Activated CD4-positive, alpha-beta T cell treated with anti-CD3 and anti-CD28 coated beads, Interleukin-2, amount 50 U/mL, for 4 hours (primary cell): ENCODE data around the gene AKR7A3.

ENCODE experiments used
- DNase-seq, 2 experiments: peaks; one replicate each; pipeline ENCODE4 v3.0.0-alpha.2; 2020

Gene AKR7A3

DNA sequence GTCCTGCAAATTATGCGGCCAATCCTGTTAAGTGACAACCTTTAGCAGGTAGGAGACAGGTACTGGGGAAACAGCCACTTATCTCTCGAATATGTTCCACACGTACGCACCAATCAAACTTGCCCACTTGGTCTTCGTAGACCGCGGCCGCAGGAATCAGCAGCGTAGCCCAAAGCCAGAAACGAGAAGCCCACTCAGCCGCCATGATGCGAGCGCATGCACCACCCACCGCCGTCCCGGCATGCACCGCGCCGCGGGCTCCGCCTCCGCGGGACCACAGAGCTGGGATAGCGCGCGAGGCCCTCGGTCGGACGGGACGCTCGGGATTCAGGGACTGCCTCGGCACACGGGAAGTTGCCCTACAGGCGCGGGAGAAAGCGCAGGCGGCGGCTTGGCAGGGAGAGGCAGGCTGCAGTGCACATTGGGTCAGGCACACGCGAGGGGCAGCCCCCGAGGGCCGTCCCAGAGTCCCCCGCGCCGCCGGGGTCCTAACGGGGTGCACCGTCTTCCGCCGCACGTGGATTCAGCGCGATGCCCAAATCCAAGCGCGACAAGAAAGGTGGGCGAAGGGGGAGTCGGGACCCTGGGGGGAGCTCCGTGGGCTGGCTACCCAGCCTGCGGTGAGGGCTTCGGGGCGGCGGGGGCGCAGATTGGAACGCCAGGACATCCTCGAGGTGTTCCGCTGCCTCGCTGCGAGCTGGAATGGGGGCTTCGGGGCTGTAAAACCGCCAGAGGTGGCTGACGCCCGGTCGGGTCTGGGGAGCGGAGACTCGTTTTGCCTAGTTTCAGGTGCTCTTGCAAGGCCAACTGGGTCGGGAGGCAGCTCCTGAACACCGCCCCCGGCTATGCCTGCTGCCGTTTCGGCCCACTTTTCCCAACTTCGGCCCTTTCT is 37.0 kb downstream of the AKR7A3 start, which contains the start of the genes EMC1 and MRTO4:
TSS of gene EMC1 (minus strand) at position 220 of the 892 bp plus-strand sequence. CDS start at position 205, 15 bp downstream.
TSS of gene MRTO4 (plus strand) at position 501 of the 892 bp plus-strand sequence. CDS start at position 532, 31 bp downstream.
- DNase-seq: peak; percentile 87 to 89

DNA sequence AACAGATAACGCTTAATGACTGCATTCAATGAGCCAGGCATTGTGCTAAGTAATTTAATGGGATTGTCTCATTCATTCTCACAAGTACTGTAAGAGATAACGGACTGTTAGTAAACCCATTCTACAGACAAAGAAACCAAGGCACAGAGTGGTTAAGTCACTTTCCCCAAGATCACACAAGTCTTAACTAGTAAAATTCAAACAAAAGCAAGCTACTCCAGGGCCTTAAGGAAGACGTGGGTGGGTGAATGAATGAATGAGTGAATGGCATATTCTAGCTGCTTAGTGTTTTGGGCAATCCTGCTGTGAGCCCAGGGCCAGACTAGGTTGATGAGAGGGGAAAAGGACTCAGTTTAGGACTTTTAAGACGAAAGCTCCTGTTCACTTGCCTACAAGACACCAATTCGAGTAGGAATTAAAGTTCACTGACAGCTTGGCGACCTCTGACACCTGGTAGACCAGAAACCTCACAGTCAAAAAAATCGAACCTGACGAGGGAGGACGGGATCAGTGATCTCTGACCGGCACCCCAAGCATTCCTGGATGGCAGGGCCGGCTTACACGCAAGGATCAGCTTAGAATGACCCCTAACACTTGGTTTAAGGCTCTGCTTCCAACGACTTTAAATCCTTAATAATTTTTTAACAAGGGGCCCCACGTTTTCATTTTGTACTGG is 37.8 kb downstream of the AKR7A3 start:
- DNase-seq: no peak

DNA sequence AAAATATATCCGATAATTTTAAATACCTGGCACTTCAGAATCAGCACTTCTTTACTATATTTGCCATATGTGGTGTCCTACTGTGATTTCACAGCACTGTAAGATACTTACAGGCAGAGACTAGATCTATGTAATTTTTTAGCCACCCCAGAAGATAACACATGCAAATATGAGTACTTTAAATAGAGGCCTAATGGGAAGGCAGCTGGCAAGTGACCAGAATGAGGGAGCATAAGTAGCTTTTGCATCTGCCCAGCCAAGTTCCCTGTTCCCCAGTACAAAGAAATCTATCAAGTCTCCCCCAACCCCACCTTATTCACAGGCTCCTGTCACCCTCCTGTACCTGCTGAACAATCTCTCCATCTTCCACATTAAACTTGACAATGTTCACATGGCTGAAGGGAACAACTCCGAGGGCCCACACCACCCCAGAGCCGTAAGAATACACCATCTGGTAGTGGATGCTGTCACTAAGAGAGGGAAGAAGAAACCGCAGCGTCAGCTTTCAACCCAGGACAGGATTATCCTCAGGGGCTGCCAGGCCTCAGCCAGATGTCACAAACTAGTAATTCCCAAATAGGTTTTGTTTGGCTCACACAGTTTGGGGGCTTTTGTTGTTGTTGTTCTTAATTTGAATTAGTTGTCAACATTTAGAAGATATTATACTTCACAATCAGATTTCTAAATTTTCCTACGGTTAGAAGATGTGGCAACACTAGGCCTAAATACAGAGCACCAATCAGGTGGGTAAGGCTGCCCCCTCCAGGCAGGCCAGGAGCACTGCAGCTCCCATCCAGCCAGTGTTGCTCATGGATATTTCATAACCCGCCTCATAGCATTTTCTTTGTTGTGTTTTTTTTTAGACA is 47.7 kb downstream of the AKR7A3 start:
- DNase-seq: peak; percentile 65

DNA sequence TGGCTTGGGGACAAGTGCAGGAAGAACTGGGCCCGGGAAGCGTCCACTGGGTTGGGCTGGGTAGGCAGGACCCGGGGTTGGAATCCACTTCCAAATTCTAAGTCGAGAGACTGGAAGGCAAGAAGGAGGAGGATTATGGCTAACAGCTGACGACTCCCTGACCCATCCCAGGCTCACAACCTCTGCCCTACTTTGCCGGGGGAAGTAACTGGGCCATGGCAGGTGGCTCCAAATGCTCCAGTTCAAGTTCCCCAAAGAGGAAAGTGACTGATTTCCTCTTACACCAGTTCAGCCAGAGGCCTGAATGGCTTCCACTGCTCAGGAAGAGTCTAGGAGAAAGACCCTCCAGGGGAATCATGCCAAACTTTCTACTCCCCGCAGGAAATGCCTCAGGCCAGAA is 48.7 kb downstream of the AKR7A3 start:
- DNase-seq: no peak

DNA sequence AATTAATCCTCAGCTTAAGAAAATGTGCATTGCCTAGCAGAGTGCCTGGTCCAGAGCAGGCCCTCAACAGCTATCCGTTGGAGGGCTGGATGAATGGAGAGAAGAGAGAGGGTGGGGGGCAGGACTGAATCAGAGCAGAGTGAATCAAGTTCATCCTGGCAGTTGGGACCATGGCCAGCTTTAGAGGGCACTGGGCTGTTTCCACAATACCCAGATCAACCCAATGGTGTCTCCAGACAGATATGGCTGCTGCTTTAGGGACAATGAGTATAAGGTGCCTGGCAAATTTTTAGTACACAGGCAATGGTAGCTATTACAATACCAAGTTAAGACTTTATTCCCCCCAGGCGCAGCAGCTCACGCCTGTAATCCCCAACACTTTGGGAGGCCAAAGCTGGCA is 54.3 kb downstream of the AKR7A3 start:
- no peak for DNase-seq
